HEK293 (cell line): ENCODE measurements around the gene MED13L.

ENCODE experiments used
- CTCF ChIA-PET: fragments of 350-600 bp; formaldehyde crosslinking; extraction: SDS; loops from one replicate; lab custom pipeline; 2021; ENCODE audit warnings: antibody characterized with exemption; lab: Yijun Ruan, JAX
- POLR2A ChIA-PET: fragments of 300-600 bp; formaldehyde crosslinking; extraction: SDS; loops from one replicate; lab custom pipeline; 2020; ENCODE audit warnings: antibody characterized with exemption, inconsistent platforms; lab: Yijun Ruan, JAX
- H3K27ac ChIP-seq: fragments of 200-500 bp; sonication (Bioruptor generic); 2 replicates; pipeline ENCODE4 v1.5.1; 2014; ENCODE audit warnings: low read depth, low read length, control low read depth, inconsistent platforms; ENCODE audit errors: extremely low read depth
- H3K36me3 ChIP-seq, 2 experiments: fragments of 200-500 bp in 1 of 2; sonication (Bioruptor generic) in 1 of 2; 1 replicate in 1 of 2; 2 replicates in 1 of 2; pipeline ENCODE4 v1.5.1; 2014 to 2017; ENCODE audit warnings: inconsistent platforms in 2 of 2, low read length in 2 of 2; ENCODE audit not compliant: control insufficient read depth in 2 of 2, insufficient read depth in 1 of 2
- H3K4me1 ChIP-seq: fragments of 200-500 bp; sonication (Bioruptor generic); 2 replicates; pipeline ENCODE4 v1.5.1; 2014; ENCODE audit warnings: mild to moderate bottlenecking, low read length, inconsistent platforms; ENCODE audit not compliant: control insufficient read depth, insufficient read depth
- H3K4me3 ChIP-seq: 2 replicates; pipeline ENCODE4 v1.5.1; 2011; ENCODE audit warnings: low read depth, mild to moderate bottlenecking, control low read depth, low read length, moderate library complexity
- H3K9me3 ChIP-seq: fragments of 200-500 bp; sonication (Bioruptor generic); 2 replicates; pipeline ENCODE4 v1.5.1; 2014; ENCODE audit warnings: low read depth, low read length, inconsistent platforms; ENCODE audit not compliant: control insufficient read depth, insufficient read depth
- BCL11A ChIP-seq: fragments of 450-650 bp; formaldehyde crosslinking; IDR thresholded peaks from 2 replicates; pipeline ENCODE4 v1.5.1; 2016; ENCODE audit warnings: low read depth, missing biosample characterization, missing genetic modification characterization
- BCL6B ChIP-seq: fragments of 450-650 bp; formaldehyde crosslinking; IDR thresholded peaks from 2 replicates; pipeline ENCODE4 v1.5.1; 2017; ENCODE audit warnings: missing biosample characterization, missing genetic modification characterization
- GLI2 ChIP-seq: fragments of 450-650 bp; formaldehyde crosslinking; IDR thresholded peaks from 2 replicates; pipeline ENCODE4; 2017; ENCODE audit warnings: missing biosample characterization, missing genetic modification characterization, low read depth, borderline replicate concordance
- INSM2 ChIP-seq: fragments of 450-650 bp; formaldehyde crosslinking; IDR thresholded peaks from 2 replicates; pipeline ENCODE4 v1.5.1; 2016; ENCODE audit warnings: missing biosample characterization, missing genetic modification characterization
- KLF9 ChIP-seq: fragments of 450-650 bp; formaldehyde crosslinking; IDR thresholded peaks from 2 replicates; pipeline ENCODE4 v1.5.1; 2016; ENCODE audit warnings: missing biosample characterization, missing genetic modification characterization, low read depth
- MYNN ChIP-seq: fragments of 450-650 bp; formaldehyde crosslinking; IDR thresholded peaks from 2 replicates; pipeline ENCODE4 v1.5.1; 2016; ENCODE audit warnings: missing biosample characterization, missing genetic modification characterization, borderline replicate concordance
- MZF1 ChIP-seq: fragments of 450-650 bp; formaldehyde crosslinking; IDR thresholded peaks from 2 replicates; pipeline ENCODE4 v1.5.1; 2017; ENCODE audit warnings: missing biosample characterization, missing genetic modification characterization, borderline replicate concordance
- SCRT1 ChIP-seq: fragments of 450-650 bp; formaldehyde crosslinking; IDR thresholded peaks from 2 replicates; pipeline ENCODE4 v1.5.1; 2016; ENCODE audit warnings: missing biosample characterization, missing genetic modification characterization, borderline replicate concordance
- SP7 ChIP-seq: fragments of 450-650 bp; formaldehyde crosslinking; IDR thresholded peaks from 2 replicates; pipeline ENCODE4 v1.5.1; 2016; ENCODE audit warnings: missing biosample characterization, missing genetic modification characterization
- ZNF112 ChIP-seq: fragments of 450-650 bp; formaldehyde crosslinking; IDR thresholded peaks from 2 replicates; pipeline ENCODE4 v1.5.0; 2017; ENCODE audit warnings: missing biosample characterization, missing genetic modification characterization
- ZNF138 ChIP-seq: fragments of 450-650 bp; formaldehyde crosslinking; IDR thresholded peaks from 2 replicates; pipeline ENCODE4 v1.5.1; 2016; ENCODE audit warnings: missing biosample characterization, missing genetic modification characterization, borderline replicate concordance
- ZNF169 ChIP-seq: fragments of 450-650 bp; formaldehyde crosslinking; IDR thresholded peaks from 2 replicates; pipeline ENCODE4 v1.5.1; 2016; ENCODE audit warnings: missing biosample characterization, missing genetic modification characterization
- ZNF175 ChIP-seq: fragments of 450-650 bp; formaldehyde crosslinking; IDR thresholded peaks from 2 replicates; pipeline ENCODE4 v1.5.1; 2016; ENCODE audit warnings: missing biosample characterization, missing genetic modification characterization
- ZNF202 ChIP-seq: fragments of 450-650 bp; formaldehyde crosslinking; IDR thresholded peaks from 2 replicates; pipeline ENCODE4 v1.5.1; 2016; ENCODE audit warnings: missing biosample characterization, missing genetic modification characterization, borderline replicate concordance
- ZNF324 ChIP-seq: fragments of 450-650 bp; formaldehyde crosslinking; IDR thresholded peaks from 2 replicates; pipeline ENCODE4 v1.5.1; 2016; ENCODE audit warnings: missing biosample characterization, missing genetic modification characterization
- ZNF350 ChIP-seq: fragments of 450-650 bp; formaldehyde crosslinking; IDR thresholded peaks from 2 replicates; pipeline ENCODE4 v1.5.0; 2017; ENCODE audit warnings: missing biosample characterization, mild to moderate bottlenecking, missing genetic modification characterization
- ZNF362 ChIP-seq: fragments of 450-650 bp; formaldehyde crosslinking; IDR thresholded peaks from 2 replicates; pipeline ENCODE4 v1.5.1; 2016; ENCODE audit warnings: missing biosample characterization, missing genetic modification characterization
- ZNF366 ChIP-seq: fragments of 450-650 bp; formaldehyde crosslinking; conservative IDR thresholded peaks from 2 replicates; pipeline ENCODE4 v1.5.1; 2016; ENCODE audit warnings: missing biosample characterization, missing genetic modification characterization
- ZNF404 ChIP-seq: fragments of 450-650 bp; formaldehyde crosslinking; IDR thresholded peaks from 2 replicates; pipeline ENCODE4 v1.5.1; 2017; ENCODE audit warnings: missing biosample characterization, missing genetic modification characterization
- ZNF416 ChIP-seq: fragments of 450-650 bp; formaldehyde crosslinking; IDR thresholded peaks from 2 replicates; pipeline ENCODE4 v1.5.1; 2016; ENCODE audit warnings: missing biosample characterization, missing genetic modification characterization
- ZNF433 ChIP-seq: fragments of 450-650 bp; formaldehyde crosslinking; IDR thresholded peaks from 2 replicates; pipeline ENCODE4 v1.5.1; 2016; ENCODE audit warnings: missing biosample characterization, missing genetic modification characterization, low read depth
- ZNF48 ChIP-seq: fragments of 450-650 bp; formaldehyde crosslinking; IDR thresholded peaks from 2 replicates; pipeline ENCODE4 v1.5.1; 2016; ENCODE audit warnings: missing biosample characterization, missing genetic modification characterization
- ZNF521 ChIP-seq: fragments of 450-650 bp; formaldehyde crosslinking; IDR thresholded peaks from 2 replicates; pipeline ENCODE4 v1.5.1; 2017; ENCODE audit warnings: missing biosample characterization, mild to moderate bottlenecking, missing genetic modification characterization
- ZNF549 ChIP-seq: fragments of 450-650 bp; IDR thresholded peaks from 2 replicates; pipeline ENCODE4 v1.5.1; 2018; ENCODE audit warnings: missing biosample characterization, missing genetic modification characterization, mild to moderate bottlenecking, inconsistent platforms, moderate library complexity
- ZNF629 ChIP-seq: fragments of 450-650 bp; formaldehyde crosslinking; IDR thresholded peaks from 2 replicates; pipeline ENCODE4 v1.5.1; 2017; ENCODE audit warnings: missing biosample characterization, missing genetic modification characterization
- ZNF645 ChIP-seq: fragments of 450-650 bp; formaldehyde crosslinking; IDR thresholded peaks from 2 replicates; pipeline ENCODE4; 2016; ENCODE audit warnings: missing biosample characterization, missing genetic modification characterization
- ZNF654 ChIP-seq: fragments of 450-650 bp; formaldehyde crosslinking; IDR thresholded peaks from 2 replicates; pipeline ENCODE4 v1.5.1; 2016; ENCODE audit warnings: low read depth, missing biosample characterization, missing genetic modification characterization
- ZNF670 ChIP-seq: fragments of 450-650 bp; formaldehyde crosslinking; IDR thresholded peaks from 2 replicates; pipeline ENCODE4 v1.5.1; 2016; ENCODE audit warnings: missing biosample characterization, missing genetic modification characterization, low read depth
- ZNF747 ChIP-seq: fragments of 450-650 bp; formaldehyde crosslinking; IDR thresholded peaks from 2 replicates; pipeline ENCODE4 v1.5.1; 2016; ENCODE audit warnings: missing biosample characterization, missing genetic modification characterization
- TF ChIP-seq, protein P1 (sequence below): fragments of 450-650 bp; formaldehyde crosslinking; IDR thresholded peaks from 2 replicates; pipeline ENCODE4 v1.5.1; 2016; ENCODE audit warnings: missing biosample characterization, missing genetic modification characterization

The MED13L gene

DNA sequence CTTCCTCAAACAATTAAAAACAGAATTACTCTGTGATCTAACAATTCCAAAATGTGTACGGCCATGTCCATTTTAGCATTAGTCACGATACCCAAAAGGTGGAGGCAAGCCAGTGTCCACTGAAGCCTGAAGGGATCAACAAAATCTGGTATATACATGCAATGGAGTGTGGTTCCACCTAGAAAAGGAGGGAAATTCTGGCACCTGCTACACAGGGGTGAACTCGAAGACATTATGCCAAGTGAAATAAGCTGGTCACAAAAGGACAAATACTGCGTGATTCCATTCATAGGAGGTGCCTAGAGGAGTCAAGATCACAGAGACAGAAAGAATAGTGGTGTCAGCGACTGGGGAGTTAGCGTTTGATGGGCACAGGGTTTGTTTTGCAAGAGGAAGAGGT is 331.4 kb downstream of the MED13L start (continued):
- TF ChIP-seq ZNF324 (tag by site-specific recombination) (no peak), ZNF138 (tag by site-specific recombination) (no peak)
- TF ChIP-seq, all 188 proteins: peak for 0

- CTCF ChIA-PET = interaction anchor here (0.7 to 2.9 kb wide), 3 partner anchors 22 to 105 kb away, joined by 3 to 10 read pairs (median 8); no protein-coding TSS in a partner anchor
- POLR2A ChIA-PET = no interaction called here
- H3K36me3 ChIP-seq = no peaks in the 10 kb centered on the region
These were observed 332.0 kb downstream of the MED13L start for GRCh38 chr12:115945491-115945885.

DNA sequence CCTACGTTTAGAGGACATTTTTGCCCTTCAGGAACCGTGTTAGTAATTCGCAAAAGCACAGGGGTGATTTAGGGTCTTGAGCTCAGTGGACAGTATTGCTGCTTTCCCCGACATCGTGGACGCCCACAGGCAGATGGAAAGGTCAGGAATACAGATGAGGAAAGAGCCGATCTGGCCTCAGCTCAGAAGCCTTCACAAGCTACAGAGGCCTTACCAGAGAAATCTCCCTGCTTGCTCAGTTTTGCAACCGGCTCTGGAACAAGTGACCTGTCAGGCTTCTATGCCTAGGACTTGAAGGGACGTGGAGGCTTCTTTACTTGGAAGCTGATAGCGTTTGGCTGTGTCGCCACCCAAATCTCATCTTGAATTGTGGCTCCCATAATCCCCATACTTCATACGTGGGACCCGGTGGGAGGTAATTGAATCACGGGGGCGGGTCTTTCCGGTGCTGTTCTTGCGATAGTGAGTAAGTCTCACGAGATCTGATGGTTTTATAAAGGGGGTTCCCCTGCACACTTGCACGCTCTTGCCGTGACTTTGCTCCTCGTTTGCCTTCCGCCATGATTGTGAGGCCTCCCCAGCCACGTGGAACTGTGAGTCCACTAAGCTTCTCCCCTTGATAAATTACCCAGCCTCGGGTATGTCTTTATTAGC is 332.5 kb downstream of the MED13L start:
- POLR2A ChIA-PET = interaction anchor here (0.5 to 0.6 kb wide), 2 partner anchors 331 to 1197 kb away, joined by 3 to 4 read pairs; no protein-coding TSS in a partner anchor
- CTCF ChIA-PET = interaction anchor here (0.7 to 2.9 kb wide), 3 partner anchors 15 to 106 kb away, joined by 3 to 10 read pairs (median 4); no protein-coding TSS in a partner anchor
- no peaks in the 10 kb centered on the region for H3K4me1 ChIP-seq
- TF ChIP-seq ZNF112 (tag by site-specific recombination) (no peak), ZNF521 (tag by site-specific recombination) (no peak), ZNF350 (tag by site-specific recombination) (no peak), ZNF549 (no peak), MYNN (tag by site-specific recombination) (no peak), BCL6B (tag by site-specific recombination) (no peak), SP7 (tag by site-specific recombination) (no peak), ZNF747 (tag by site-specific recombination) (no peak), GLI2 (tag by site-specific recombination) (no peak), ZNF48 (tag by site-specific recombination) (no peak), KLF9 (no peak)
- H3K36me3 ChIP-seq = no peaks in the 10 kb centered on the region
- H3K27ac ChIP-seq = no peak overlapping the region
- H3K4me3 ChIP-seq = no peak overlapping the region
- no peaks in the 10 kb centered on the region for H3K9me3 ChIP-seq

More at GRCh38 chr12:115945491-115945885, 332.0 kb downstream of the MED13L start:
- TF ChIP-seq BCL11A (tag by site-specific recombination) (no peak), ZNF416 (no peak), ZNF202 (no peak), ZNF404 (tag by site-specific recombination) (no peak), ZNF169 (tag by site-specific recombination) (no peak), ZNF433 (tag by site-specific recombination) (no peak), ZNF366 (tag by site-specific recombination) (no peak), ZNF629 (tag by site-specific recombination) (no peak), SCRT1 (tag by site-specific recombination) (no peak), ZNF670 (tag by site-specific recombination) (no peak), ZNF645 (tag by site-specific recombination) (no peak), ZNF654 (no peak), ZNF362 (tag by site-specific recombination) (no peak), INSM2 (tag by site-specific recombination) (no peak), ZNF175 (tag by site-specific recombination) (no peak), MZF1 (tag by site-specific recombination) (no peak)
- TF ChIP-seq, protein P1, sequence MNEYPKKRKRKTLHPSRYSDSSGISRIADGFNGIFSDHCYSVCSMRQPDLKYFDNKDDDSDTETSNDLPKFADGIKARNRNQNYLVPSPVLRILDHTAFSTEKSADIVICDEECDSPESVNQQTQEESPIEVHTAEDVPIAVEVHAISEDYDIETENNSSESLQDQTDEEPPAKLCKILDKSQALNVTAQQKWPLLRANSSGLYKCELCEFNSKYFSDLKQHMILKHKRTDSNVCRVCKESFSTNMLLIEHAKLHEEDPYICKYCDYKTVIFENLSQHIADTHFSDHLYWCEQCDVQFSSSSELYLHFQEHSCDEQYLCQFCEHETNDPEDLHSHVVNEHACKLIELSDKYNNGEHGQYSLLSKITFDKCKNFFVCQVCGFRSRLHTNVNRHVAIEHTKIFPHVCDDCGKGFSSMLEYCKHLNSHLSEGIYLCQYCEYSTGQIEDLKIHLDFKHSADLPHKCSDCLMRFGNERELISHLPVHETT (tag by site-specific recombination) = no peak
- H3K9me3 ChIP-seq = no peaks in the 10 kb centered on the region
- no peak overlapping the region for H3K27ac ChIP-seq
- no peaks in the 10 kb centered on the region for H3K4me1 ChIP-seq
- no peak overlapping the region for H3K4me3 ChIP-seq
